PFSK-1 (cell line): ENCODE measurements around the gene PRDM12.

Experiments
- FOXP2 ChIP-seq: optimal IDR thresholded peaks from 2 replicates; pipeline ENCODE3; 2011; ENCODE audit warnings: borderline replicate concordance, control low read depth, inconsistent platforms; ENCODE audit not compliant: insufficient read depth; ENCODE audit errors: extremely low read length, extremely low read depth
- POLR2AphosphoS5 ChIP-seq: IDR thresholded peaks from 2 replicates; pipeline ENCODE4 v1.6.1; 2012; ENCODE audit warnings: low read depth, mild to moderate bottlenecking, control low read depth, low read length, moderate library complexity
- SIN3A ChIP-seq: IDR thresholded peaks from 2 replicates; pipeline ENCODE4 v1.6.1; 2012; ENCODE audit warnings: mild to moderate bottlenecking, low read length, moderate library complexity, borderline replicate concordance; ENCODE audit not compliant: insufficient read depth
- TAF1 ChIP-seq: IDR thresholded peaks from 2 replicates; pipeline ENCODE4 v1.6.1; 2012; ENCODE audit warnings: low read length, control low read depth, borderline replicate concordance; ENCODE audit not compliant: insufficient read depth
- TF ChIP-seq, protein P1 (sequence below), 2 experiments: IDR thresholded peaks; 2 replicates each; pipeline versions ENCODE4 v1.6.1 to v1.8.0; 2011 to 2012; ENCODE audit warnings: low read depth in 2 of 2, low read length in 2 of 2, control low read depth in 1 of 2, inconsistent platforms in 1 of 2, mild to moderate bottlenecking in 1 of 2, moderate library complexity in 1 of 2; ENCODE audit not compliant: insufficient read depth in 1 of 2

PRDM12 gene

GRCh38 chr9:130654879-130655278 lies 9.5 kb upstream of the PRDM12 start:
- TF ChIP-seq TAF1, result no peak
- TF ChIP-seq FOXP2, result no peak
- TF ChIP-seq, protein P1, sequence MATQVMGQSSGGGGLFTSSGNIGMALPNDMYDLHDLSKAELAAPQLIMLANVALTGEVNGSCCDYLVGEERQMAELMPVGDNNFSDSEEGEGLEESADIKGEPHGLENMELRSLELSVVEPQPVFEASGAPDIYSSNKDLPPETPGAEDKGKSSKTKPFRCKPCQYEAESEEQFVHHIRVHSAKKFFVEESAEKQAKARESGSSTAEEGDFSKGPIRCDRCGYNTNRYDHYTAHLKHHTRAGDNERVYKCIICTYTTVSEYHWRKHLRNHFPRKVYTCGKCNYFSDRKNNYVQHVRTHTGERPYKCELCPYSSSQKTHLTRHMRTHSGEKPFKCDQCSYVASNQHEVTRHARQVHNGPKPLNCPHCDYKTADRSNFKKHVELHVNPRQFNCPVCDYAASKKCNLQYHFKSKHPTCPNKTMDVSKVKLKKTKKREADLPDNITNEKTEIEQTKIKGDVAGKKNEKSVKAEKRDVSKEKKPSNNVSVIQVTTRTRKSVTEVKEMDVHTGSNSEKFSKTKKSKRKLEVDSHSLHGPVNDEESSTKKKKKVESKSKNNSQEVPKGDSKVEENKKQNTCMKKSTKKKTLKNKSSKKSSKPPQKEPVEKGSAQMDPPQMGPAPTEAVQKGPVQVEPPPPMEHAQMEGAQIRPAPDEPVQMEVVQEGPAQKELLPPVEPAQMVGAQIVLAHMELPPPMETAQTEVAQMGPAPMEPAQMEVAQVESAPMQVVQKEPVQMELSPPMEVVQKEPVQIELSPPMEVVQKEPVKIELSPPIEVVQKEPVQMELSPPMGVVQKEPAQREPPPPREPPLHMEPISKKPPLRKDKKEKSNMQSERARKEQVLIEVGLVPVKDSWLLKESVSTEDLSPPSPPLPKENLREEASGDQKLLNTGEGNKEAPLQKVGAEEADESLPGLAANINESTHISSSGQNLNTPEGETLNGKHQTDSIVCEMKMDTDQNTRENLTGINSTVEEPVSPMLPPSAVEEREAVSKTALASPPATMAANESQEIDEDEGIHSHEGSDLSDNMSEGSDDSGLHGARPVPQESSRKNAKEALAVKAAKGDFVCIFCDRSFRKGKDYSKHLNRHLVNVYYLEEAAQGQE (IDR thresholded peaks at IDR 0.05; ENCODE audit: insufficient read depth in 1 of 2, low read depth in 2 of 2, low read length in 2 of 2), result no peak
- no peak for TF ChIP-seq SIN3A
- TF ChIP-seq POLR2AphosphoS5, result no peak

DNA sequence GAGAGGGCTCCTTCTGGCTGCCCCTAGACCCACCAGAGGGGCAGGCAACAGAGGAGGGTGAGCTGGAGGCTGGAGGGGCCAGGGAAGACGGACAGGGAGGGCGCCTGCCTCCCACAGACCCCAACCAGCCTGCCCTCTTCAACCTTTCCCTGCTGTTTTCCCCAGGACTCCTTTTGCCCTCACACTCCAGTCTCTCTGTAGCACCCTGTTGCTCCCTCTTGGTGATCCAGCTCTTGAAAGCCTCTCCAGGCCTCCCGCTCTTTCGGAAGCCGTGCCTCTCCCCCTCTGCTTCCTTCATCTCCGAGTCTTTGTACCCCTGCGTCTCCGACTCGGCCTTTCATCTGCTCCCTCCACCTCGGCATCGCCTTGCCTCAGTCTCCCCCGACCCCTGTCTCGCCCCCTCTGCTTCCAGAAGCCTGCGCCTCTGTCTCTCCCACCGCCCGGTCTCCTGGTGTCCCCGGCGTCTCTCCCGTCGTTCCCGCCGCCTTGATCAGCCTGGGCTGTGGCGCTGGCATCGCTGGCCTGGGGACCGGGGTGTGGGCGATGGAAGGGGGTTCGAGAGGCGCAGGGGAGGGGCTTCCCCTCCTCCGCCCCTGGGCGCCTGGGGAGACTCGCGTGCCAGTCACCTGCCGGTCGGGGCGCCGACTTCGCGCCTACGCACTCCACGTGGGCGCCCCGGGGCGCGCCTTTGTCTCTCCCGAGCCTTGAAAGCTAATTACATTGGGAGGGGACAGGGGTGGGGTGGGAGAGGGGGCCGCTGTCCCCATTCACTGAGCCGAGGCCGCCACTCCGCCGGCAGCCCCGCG lies 5.3 kb upstream of the PRDM12 start:
- no peak for TF ChIP-seq FOXP2

- TF ChIP-seq POLR2AphosphoS5, result no peak
- TF ChIP-seq FOXP2, result no peak
- TF ChIP-seq SIN3A, result no peak
- TF ChIP-seq TAF1, result no peak
- TF ChIP-seq, protein P1 (IDR thresholded peaks at IDR 0.05; ENCODE audit: insufficient read depth in 1 of 2, low read depth in 2 of 2, low read length in 2 of 2), result no peak
Observed at GRCh38 chr9:130659699-130660248, 4.6 kb upstream of the PRDM12 start.

GRCh38 chr9:130660326-130660682 lies 4.1 kb upstream of the PRDM12 start:
- TF ChIP-seq FOXP2 (no peak), SIN3A (no peak), POLR2AphosphoS5 (no peak), TAF1 (no peak)
- TF ChIP-seq, protein P1 (IDR thresholded peaks at IDR 0.05; ENCODE audit: insufficient read depth in 1 of 2, low read depth in 2 of 2, low read length in 2 of 2), result no peak

DNA sequence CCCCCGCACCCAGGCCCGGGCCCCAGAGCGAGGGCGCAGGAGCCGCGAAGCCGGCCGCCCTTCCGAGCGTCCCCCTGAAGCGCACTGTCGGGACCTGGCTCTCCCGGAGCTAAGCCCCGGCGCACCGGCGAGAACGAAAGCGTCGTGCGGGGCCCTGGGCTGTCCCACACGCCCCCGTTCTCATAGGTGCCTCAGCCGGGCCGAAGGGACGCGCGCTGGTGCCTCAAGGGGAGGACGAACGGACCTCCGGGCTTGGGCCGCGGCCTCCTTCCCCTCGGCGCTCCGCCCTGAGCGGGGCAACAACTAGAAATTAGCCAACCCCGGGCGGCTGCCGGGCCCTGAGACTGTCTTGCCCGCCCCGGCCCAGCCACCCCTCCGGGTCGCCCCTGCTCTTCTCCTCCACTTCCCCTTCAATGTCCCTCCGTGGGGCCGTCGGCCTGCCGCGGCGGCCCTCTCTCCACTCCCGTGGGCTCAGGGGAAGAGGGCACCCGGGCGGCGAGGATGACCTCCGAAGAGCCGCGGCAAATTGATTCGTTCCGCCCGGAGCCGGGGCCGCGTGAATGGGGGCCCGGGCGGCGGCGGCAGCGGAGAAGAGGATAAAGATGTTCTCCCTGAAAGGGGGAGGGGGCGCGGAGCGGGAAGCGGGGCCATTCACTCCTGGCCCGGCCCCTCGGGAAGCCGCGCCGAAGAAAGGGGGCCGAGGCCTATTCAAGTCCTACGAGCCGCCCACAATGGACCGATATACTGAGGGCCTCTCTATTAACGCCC lies 3.5 kb upstream of the PRDM12 start:
- TF ChIP-seq SIN3A (no peak), POLR2AphosphoS5 (no peak), FOXP2 (no peak), TAF1 (no peak)
- TF ChIP-seq, protein P1 (IDR thresholded peaks at IDR 0.05; ENCODE audit: insufficient read depth in 1 of 2, low read depth in 2 of 2, low read length in 2 of 2), result no peak
